Stimulated activated CD8-positive, alpha-beta memory T cell treated with anti-CD3 and anti-CD28 coated beads, Interleukin-12 subunit alpha, Interleukin-12 subunit beta, amount 100 ng/mL, for 24 hours (primary cell): ENCODE data around the gene GET3.

Experiments used
- DNase-seq: peaks from one replicate; pipeline ENCODE4 v3.0.0-alpha.2; 2020; ENCODE audit errors: extremely low read depth

The GET3 gene

GRCh38 chr19:12779162-12779993 is 42.1 kb downstream of the GET3 start:
- no peak for DNase-seq

- DNase-seq: no peak
These were observed 44.8 kb downstream of the GET3 start for GRCh38 chr19:12782174-12782423.

- DNase-seq: peak; percentile 79
These were observed 45.4 kb downstream of the GET3 start for GRCh38 chr19:12782424-12783290.

- DNase-seq: no peak
These were observed 46.1 kb downstream of the GET3 start for GRCh38 chr19:12783291-12783848.

- DNase-seq: no peak
These were observed 46.6 kb downstream of the GET3 start for GRCh38 chr19:12783849-12784393.

- no peak for DNase-seq
These were observed 47.1 kb downstream of the GET3 start for GRCh38 chr19:12784394-12784870.

GRCh38 chr19:12784871-12785430 is 47.7 kb downstream of the GET3 start:
- DNase-seq: no peak

GRCh38 chr19:12785431-12786031 is 48.2 kb downstream of the GET3 start:
- no peak for DNase-seq

GRCh38 chr19:12786141-12786870 is 49.0 kb downstream of the GET3 start:
- no peak for DNase-seq

- DNase-seq: no peak
These were observed 49.7 kb downstream of the GET3 start for GRCh38 chr19:12786952-12787351.

GRCh38 chr19:12787458-12787857 is 50.2 kb downstream of the GET3 start:
- DNase-seq: no peak

GRCh38 chr19:12788042-12788681 is 50.9 kb downstream of the GET3 start:
- no peak for DNase-seq

- DNase-seq: no peak
These were observed 51.4 kb downstream of the GET3 start for GRCh38 chr19:12788682-12789097.

GRCh38 chr19:12789098-12789903 is 52.0 kb downstream of the GET3 start:
- DNase-seq: no peak

GRCh38 chr19:12789904-12790619 is 52.8 kb downstream of the GET3 start:
- DNase-seq: peak; percentile 82

GRCh38 chr19:12790628-12791344 is 53.5 kb downstream of the GET3 start:
- no peak for DNase-seq

GRCh38 chr19:12791345-12792050 is 54.2 kb downstream of the GET3 start, which contains the start of gene JUNB:
Gene JUNB (plus strand): TSS chr19:12791486. CDS start chr19:12791772, 286 bp downstream.
- peak; percentile 92 for DNase-seq
